ENCODE data around the gene RPL21. TPM values are rescaled to one million over a fixed set of nuclear protein-coding genes. Genes with fewer than 3 reads are reported as not detected.

Gene RPL21
- total and polyA plus RNA-seq, 2 donors (not counting 1 experiment from before 2014, with no cell fraction given), result 1,937 to 2,245 TPM

GRCh38 chr13:27280841-27281240, 29.5 kb downstream of the RPL21 start:
- intact Hi-C loops (cut with micrococcal nuclease), result no loop called here
- CTCF ChIA-PET, result interaction anchor here (1.4 to 2.4 kb wide), 2 partner anchors 78 to 295 kb away, joined by 8 to 12 read pairs; no protein-coding TSS in a partner anchor
- Histone ChIP-seq H3K4me1 (ENCODE audit: control insufficient read depth in 2 of 2, insufficient read depth in 2 of 2, low read length in 2 of 2) (no peaks in the 10 kb centered on the region), H3K9ac (ENCODE audit: low read length) (no peak overlapping the region), H3K79me2 (ENCODE audit: control insufficient read depth, insufficient read depth, low read length) (no peaks in the 10 kb centered on the region), H3K27me3 (replicated peaks in 1 of 4; ENCODE audit: control extremely low read depth in 1 of 4, control insufficient read depth in 3 of 4, insufficient read depth in 4 of 4, low read length in 3 of 4) (no peaks in the 10 kb centered on the region), H2AFZ (ENCODE audit: insufficient read depth, low read depth, low read length, poor library complexity, severe bottlenecking) (no peak overlapping the region), H3K4me3 (ENCODE audit: control extremely low read depth in 1 of 5, extremely low read depth in 1 of 5, insufficient read depth in 1 of 5, low read depth in 2 of 5, low read length in 4 of 5) (no peak overlapping the region), H4K20me1 (ENCODE audit: control insufficient read depth, insufficient read depth, low read length, poor library complexity, severe bottlenecking) (no peaks in the 10 kb centered on the region), H3K4me2 (replicated peaks; ENCODE audit: low read depth, low read length, poor library complexity, severe bottlenecking) (no peak overlapping the region), H3K36me3 (replicated peaks in 1 of 2; ENCODE audit: control extremely low read depth in 1 of 2, control insufficient read depth in 1 of 2, extremely low read depth in 1 of 2, insufficient read depth in 2 of 2, low read length in 1 of 2) (no peaks in the 10 kb centered on the region), H3K9me3 (ENCODE audit: control extremely low read depth in 1 of 3, control insufficient read depth in 2 of 3, insufficient read depth in 1 of 3, low read length in 2 of 3) (no peaks in the 10 kb centered on the region), H3K27ac (ENCODE audit: low read length in 2 of 2) (no peak overlapping the region)
- H3K27ac Mint-ChIP-seq, result no peak overlapping the region
- TF ChIP-seq EZH2 (IDR thresholded peaks at IDR 0.05; ENCODE audit: borderline replicate concordance, insufficient read depth, low read depth, low read length, poor library complexity, severe bottlenecking), result no peak
- TF ChIP-seq, protein P1, sequence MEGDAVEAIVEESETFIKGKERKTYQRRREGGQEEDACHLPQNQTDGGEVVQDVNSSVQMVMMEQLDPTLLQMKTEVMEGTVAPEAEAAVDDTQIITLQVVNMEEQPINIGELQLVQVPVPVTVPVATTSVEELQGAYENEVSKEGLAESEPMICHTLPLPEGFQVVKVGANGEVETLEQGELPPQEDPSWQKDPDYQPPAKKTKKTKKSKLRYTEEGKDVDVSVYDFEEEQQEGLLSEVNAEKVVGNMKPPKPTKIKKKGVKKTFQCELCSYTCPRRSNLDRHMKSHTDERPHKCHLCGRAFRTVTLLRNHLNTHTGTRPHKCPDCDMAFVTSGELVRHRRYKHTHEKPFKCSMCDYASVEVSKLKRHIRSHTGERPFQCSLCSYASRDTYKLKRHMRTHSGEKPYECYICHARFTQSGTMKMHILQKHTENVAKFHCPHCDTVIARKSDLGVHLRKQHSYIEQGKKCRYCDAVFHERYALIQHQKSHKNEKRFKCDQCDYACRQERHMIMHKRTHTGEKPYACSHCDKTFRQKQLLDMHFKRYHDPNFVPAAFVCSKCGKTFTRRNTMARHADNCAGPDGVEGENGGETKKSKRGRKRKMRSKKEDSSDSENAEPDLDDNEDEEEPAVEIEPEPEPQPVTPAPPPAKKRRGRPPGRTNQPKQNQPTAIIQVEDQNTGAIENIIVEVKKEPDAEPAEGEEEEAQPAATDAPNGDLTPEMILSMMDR (IDR thresholded peaks at IDR 0.05), result no peak
- POLR2A ChIA-PET, result no interaction called here
- peaks cover 1% of the 10 kb centered on the region for H3K27me3 Mint-ChIP-seq
- DNase-seq, result no peak
- ATAC-seq (ENCODE audit: low read depth), result no peak
- H3K4me1 Mint-ChIP-seq, result peaks cover 5% of the 10 kb centered on the region
- WGBS (ENCODE audit: insufficient coverage), result no CpG with 5 or more reads among the region's 4 CpGs
- no peak overlapping the region for H3K4me3 Mint-ChIP-seq
- no peaks in the 10 kb centered on the region for H3K9me3 Mint-ChIP-seq (ENCODE audit: insufficient read depth)

DNA sequence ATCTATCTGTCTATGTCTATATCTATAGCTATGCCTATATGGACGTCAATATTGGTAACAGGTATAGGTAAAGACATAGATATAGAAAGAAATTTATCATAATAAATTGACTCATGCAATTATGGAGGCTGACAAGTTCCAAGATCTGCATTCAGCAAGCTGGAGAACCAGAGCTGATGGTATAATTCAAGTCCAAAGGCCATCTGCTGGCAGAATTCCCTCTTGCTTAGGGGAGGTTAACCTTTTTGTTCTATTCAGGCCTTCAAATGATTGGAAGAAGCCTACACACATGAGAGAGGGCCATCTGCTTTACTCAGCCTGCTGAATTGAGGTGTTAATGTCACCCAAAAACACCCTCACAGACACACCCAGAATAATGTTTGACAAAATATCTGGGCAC, 30.1 kb downstream of the RPL21 start:
- intact Hi-C loops (cut with micrococcal nuclease), result no loop called here

More for the DNA sequence above, 30.1 kb downstream of the RPL21 start:
- Mint-ChIP-seq H3K4me1 (peaks cover 5% of the 10 kb centered on the region), H3K4me3 (no peak overlapping the region), H3K9me3 (ENCODE audit: insufficient read depth) (no peaks in the 10 kb centered on the region), H3K27ac (no peak overlapping the region), H3K27me3 (no peaks in the 10 kb centered on the region)
- ChIA-PET CTCF (interaction anchor here (1.1 to 2.4 kb wide), 3 partner anchors 9 to 296 kb away, joined by 3 to 12 read pairs (median 8); no protein-coding TSS in a partner anchor), POLR2A (no interaction called here)
- Histone ChIP-seq H2AFZ (ENCODE audit: insufficient read depth, low read depth, low read length, poor library complexity, severe bottlenecking) (no peak overlapping the region), H3K36me3 (replicated peaks in 1 of 2; ENCODE audit: control extremely low read depth in 1 of 2, control insufficient read depth in 1 of 2, extremely low read depth in 1 of 2, insufficient read depth in 2 of 2, low read length in 1 of 2) (no peaks in the 10 kb centered on the region), H3K4me2 (replicated peaks; ENCODE audit: low read depth, low read length, poor library complexity, severe bottlenecking) (no peak overlapping the region), H3K27me3 (replicated peaks in 1 of 4; ENCODE audit: control extremely low read depth in 1 of 4, control insufficient read depth in 3 of 4, insufficient read depth in 4 of 4, low read length in 3 of 4) (no peaks in the 10 kb centered on the region), H3K4me1 (ENCODE audit: control insufficient read depth in 2 of 2, insufficient read depth in 2 of 2, low read length in 2 of 2) (no peaks in the 10 kb centered on the region), H3K27ac (ENCODE audit: low read length in 2 of 2) (no peak overlapping the region), H4K20me1 (ENCODE audit: control insufficient read depth, insufficient read depth, low read length, poor library complexity, severe bottlenecking) (no peaks in the 10 kb centered on the region), H3K79me2 (ENCODE audit: control insufficient read depth, insufficient read depth, low read length) (no peaks in the 10 kb centered on the region), H3K9me3 (ENCODE audit: control extremely low read depth in 1 of 3, control insufficient read depth in 2 of 3, insufficient read depth in 1 of 3, low read length in 2 of 3) (no peaks in the 10 kb centered on the region), H3K4me3 (ENCODE audit: control extremely low read depth in 1 of 5, extremely low read depth in 1 of 5, insufficient read depth in 1 of 5, low read depth in 2 of 5, low read length in 4 of 5) (no peak overlapping the region), H3K9ac (ENCODE audit: low read length) (no peak overlapping the region)
- TF ChIP-seq EZH2 (IDR thresholded peaks at IDR 0.05; ENCODE audit: borderline replicate concordance, insufficient read depth, low read depth, low read length, poor library complexity, severe bottlenecking), result no peak
- TF ChIP-seq, protein P1 (IDR thresholded peaks at IDR 0.05), result no peak
- WGBS (ENCODE audit: insufficient coverage), result no CpG with 5 or more reads among the region's 1 CpG
- DNase-seq, result no peak
- no peak for ATAC-seq (ENCODE audit: low read depth)
